HEK293 (cell line): ENCODE data around the gene DNAL4.

Experiments used
- CTCF ChIA-PET: fragments of 350-600 bp; formaldehyde crosslinking; extraction: SDS; loops from one replicate; lab custom pipeline; 2021; ENCODE audit warnings: antibody characterized with exemption; lab: Yijun Ruan, JAX
- POLR2A ChIA-PET: fragments of 300-600 bp; formaldehyde crosslinking; extraction: SDS; loops from one replicate; lab custom pipeline; 2020; ENCODE audit warnings: antibody characterized with exemption, inconsistent platforms; lab: Yijun Ruan, JAX
- H3K27ac ChIP-seq: fragments of 200-500 bp; sonication (Bioruptor generic); 2 replicates; pipeline ENCODE4 v1.5.1; 2014; ENCODE audit warnings: low read depth, low read length, control low read depth, inconsistent platforms; ENCODE audit errors: extremely low read depth
- H3K36me3 ChIP-seq, 2 experiments: fragments of 200-500 bp in 1 of 2; sonication (Bioruptor generic) in 1 of 2; 1 replicate in 1 of 2; 2 replicates in 1 of 2; pipeline ENCODE4 v1.5.1; 2014 to 2017; ENCODE audit warnings: inconsistent platforms in 2 of 2, low read length in 2 of 2; ENCODE audit not compliant: control insufficient read depth in 2 of 2, insufficient read depth in 1 of 2
- H3K4me1 ChIP-seq: fragments of 200-500 bp; sonication (Bioruptor generic); 2 replicates; pipeline ENCODE4 v1.5.1; 2014; ENCODE audit warnings: mild to moderate bottlenecking, low read length, inconsistent platforms; ENCODE audit not compliant: control insufficient read depth, insufficient read depth
- H3K4me3 ChIP-seq: 2 replicates; pipeline ENCODE4 v1.5.1; 2011; ENCODE audit warnings: low read depth, mild to moderate bottlenecking, control low read depth, low read length, moderate library complexity
- H3K9me3 ChIP-seq: fragments of 200-500 bp; sonication (Bioruptor generic); 2 replicates; pipeline ENCODE4 v1.5.1; 2014; ENCODE audit warnings: low read depth, low read length, inconsistent platforms; ENCODE audit not compliant: control insufficient read depth, insufficient read depth
- GLI2 ChIP-seq: fragments of 450-650 bp; formaldehyde crosslinking; IDR thresholded peaks from 2 replicates; pipeline ENCODE4; 2017; ENCODE audit warnings: missing biosample characterization, missing genetic modification characterization, low read depth, borderline replicate concordance
- HOXD13 ChIP-seq: sonication (generic); formaldehyde crosslinking; IDR thresholded peaks from 2 replicates; pipeline ENCODE4 v1.8.0; 2022; ENCODE audit warnings: missing genetic modification reagents, borderline replicate concordance
- REPIN1 ChIP-seq: fragments of 450-650 bp; formaldehyde crosslinking; IDR thresholded peaks from 2 replicates; pipeline ENCODE4 v1.5.1; 2017; ENCODE audit warnings: missing biosample characterization, missing genetic modification characterization, low read depth
- WT1 ChIP-seq: fragments of 450-650 bp; formaldehyde crosslinking; IDR thresholded peaks from 2 replicates; pipeline ENCODE4 v1.5.1; 2016; ENCODE audit warnings: missing biosample characterization, missing genetic modification characterization
- ZBTB6 ChIP-seq: fragments of 450-650 bp; formaldehyde crosslinking; IDR thresholded peaks from 2 replicates; pipeline ENCODE4 v1.5.1; 2017; ENCODE audit warnings: missing biosample characterization, missing genetic modification characterization
- ZEB2 ChIP-seq: fragments of 450-650 bp; formaldehyde crosslinking; IDR thresholded peaks from 2 replicates; pipeline ENCODE4 v1.5.1; 2016; ENCODE audit warnings: missing biosample characterization, missing genetic modification characterization
- ZNF112 ChIP-seq: fragments of 450-650 bp; formaldehyde crosslinking; IDR thresholded peaks from 2 replicates; pipeline ENCODE4 v1.5.0; 2017; ENCODE audit warnings: missing biosample characterization, missing genetic modification characterization
- ZNF148 ChIP-seq: fragments of 450-650 bp; formaldehyde crosslinking; IDR thresholded peaks from 2 replicates; pipeline ENCODE4 v1.5.0; 2017; ENCODE audit warnings: missing biosample characterization, missing genetic modification characterization, borderline replicate concordance
- ZNF175 ChIP-seq: fragments of 450-650 bp; formaldehyde crosslinking; IDR thresholded peaks from 2 replicates; pipeline ENCODE4 v1.5.1; 2016; ENCODE audit warnings: missing biosample characterization, missing genetic modification characterization
- ZNF239 ChIP-seq: fragments of 450-650 bp; formaldehyde crosslinking; IDR thresholded peaks from 2 replicates; pipeline ENCODE4 v1.5.1; 2016; ENCODE audit warnings: missing biosample characterization, missing genetic modification characterization
- ZNF302 ChIP-seq: fragments of 450-650 bp; formaldehyde crosslinking; IDR thresholded peaks from 2 replicates; pipeline ENCODE4 v1.5.1; 2016; ENCODE audit warnings: missing biosample characterization, missing genetic modification characterization, low read depth
- ZNF311 ChIP-seq: fragments of 450-650 bp; formaldehyde crosslinking; IDR thresholded peaks from 2 replicates; pipeline ENCODE4 v1.5.1; 2017; ENCODE audit warnings: missing biosample characterization, missing genetic modification characterization, borderline replicate concordance
- ZNF350 ChIP-seq: fragments of 450-650 bp; formaldehyde crosslinking; IDR thresholded peaks from 2 replicates; pipeline ENCODE4 v1.5.0; 2017; ENCODE audit warnings: missing biosample characterization, mild to moderate bottlenecking, missing genetic modification characterization
- ZNF394 ChIP-seq: fragments of 450-650 bp; formaldehyde crosslinking; IDR thresholded peaks from 2 replicates; pipeline ENCODE4 v1.5.1; 2016; ENCODE audit warnings: missing biosample characterization, missing genetic modification characterization, mild to moderate bottlenecking, moderate library complexity, borderline replicate concordance
- ZNF529 ChIP-seq: fragments of 450-650 bp; formaldehyde crosslinking; IDR thresholded peaks from 2 replicates; pipeline ENCODE4 v1.5.1; 2017; ENCODE audit warnings: missing genetic modification characterization, missing biosample characterization; ENCODE audit not compliant: insufficient replicate concordance
- ZNF629 ChIP-seq: fragments of 450-650 bp; formaldehyde crosslinking; IDR thresholded peaks from 2 replicates; pipeline ENCODE4 v1.5.1; 2017; ENCODE audit warnings: missing biosample characterization, missing genetic modification characterization
- TF ChIP-seq, protein P1 (sequence below): fragments of 450-650 bp; formaldehyde crosslinking; IDR thresholded peaks from 2 replicates; pipeline ENCODE4 v1.5.1; 2016; ENCODE audit warnings: missing biosample characterization, missing genetic modification characterization
- TF ChIP-seq, protein P2 (sequence below): fragments of 450-650 bp; formaldehyde crosslinking; IDR thresholded peaks from 2 replicates; pipeline ENCODE4 v1.5.1; 2016; ENCODE audit warnings: missing biosample characterization, missing genetic modification characterization
- TF ChIP-seq, protein P3 (sequence below): fragments of 450-650 bp; formaldehyde crosslinking; IDR thresholded peaks from 2 replicates; pipeline ENCODE4 v1.5.1; 2017; ENCODE audit warnings: missing biosample characterization, missing genetic modification characterization
- TF ChIP-seq, protein P4 (sequence below): fragments of 450-650 bp; formaldehyde crosslinking; IDR thresholded peaks from 2 replicates; pipeline ENCODE4 v1.5.1; 2016; ENCODE audit warnings: missing biosample characterization, missing genetic modification characterization

The DNAL4 gene

GRCh38 chr22:38802671-38803121 is 8.8 kb upstream of the DNAL4 start (continued):
- TF ChIP-seq ZNF311 (tag by site-specific recombination) (no peak), ZNF112 (tag by site-specific recombination) (no peak), ZNF629 (tag by site-specific recombination) (peak; percentile 52), GLI2 (tag by site-specific recombination) (no peak), REPIN1 (tag by site-specific recombination) (no peak), WT1 (tag by site-specific recombination) (peak; percentile 72), ZNF302 (tag by site-specific recombination) (no peak), ZNF175 (tag by site-specific recombination) (no peak)
- TF ChIP-seq, protein P1, sequence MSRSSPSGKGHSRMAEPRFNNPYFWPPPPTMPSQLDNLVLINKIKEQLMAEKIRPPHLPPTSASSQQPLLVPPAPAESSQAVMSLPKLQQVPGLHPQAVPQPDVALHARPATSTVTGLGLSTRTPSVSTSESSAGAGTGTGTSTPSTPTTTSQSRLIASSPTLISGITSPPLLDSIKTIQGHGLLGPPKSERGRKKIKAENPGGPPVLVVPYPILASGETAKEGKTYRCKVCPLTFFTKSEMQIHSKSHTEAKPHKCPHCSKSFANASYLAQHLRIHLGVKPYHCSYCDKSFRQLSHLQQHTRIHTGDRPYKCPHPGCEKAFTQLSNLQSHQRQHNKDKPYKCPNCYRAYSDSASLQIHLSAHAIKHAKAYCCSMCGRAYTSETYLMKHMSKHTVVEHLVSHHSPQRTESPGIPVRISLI (tag by site-specific recombination) = no peak
- TF ChIP-seq, protein P2, sequence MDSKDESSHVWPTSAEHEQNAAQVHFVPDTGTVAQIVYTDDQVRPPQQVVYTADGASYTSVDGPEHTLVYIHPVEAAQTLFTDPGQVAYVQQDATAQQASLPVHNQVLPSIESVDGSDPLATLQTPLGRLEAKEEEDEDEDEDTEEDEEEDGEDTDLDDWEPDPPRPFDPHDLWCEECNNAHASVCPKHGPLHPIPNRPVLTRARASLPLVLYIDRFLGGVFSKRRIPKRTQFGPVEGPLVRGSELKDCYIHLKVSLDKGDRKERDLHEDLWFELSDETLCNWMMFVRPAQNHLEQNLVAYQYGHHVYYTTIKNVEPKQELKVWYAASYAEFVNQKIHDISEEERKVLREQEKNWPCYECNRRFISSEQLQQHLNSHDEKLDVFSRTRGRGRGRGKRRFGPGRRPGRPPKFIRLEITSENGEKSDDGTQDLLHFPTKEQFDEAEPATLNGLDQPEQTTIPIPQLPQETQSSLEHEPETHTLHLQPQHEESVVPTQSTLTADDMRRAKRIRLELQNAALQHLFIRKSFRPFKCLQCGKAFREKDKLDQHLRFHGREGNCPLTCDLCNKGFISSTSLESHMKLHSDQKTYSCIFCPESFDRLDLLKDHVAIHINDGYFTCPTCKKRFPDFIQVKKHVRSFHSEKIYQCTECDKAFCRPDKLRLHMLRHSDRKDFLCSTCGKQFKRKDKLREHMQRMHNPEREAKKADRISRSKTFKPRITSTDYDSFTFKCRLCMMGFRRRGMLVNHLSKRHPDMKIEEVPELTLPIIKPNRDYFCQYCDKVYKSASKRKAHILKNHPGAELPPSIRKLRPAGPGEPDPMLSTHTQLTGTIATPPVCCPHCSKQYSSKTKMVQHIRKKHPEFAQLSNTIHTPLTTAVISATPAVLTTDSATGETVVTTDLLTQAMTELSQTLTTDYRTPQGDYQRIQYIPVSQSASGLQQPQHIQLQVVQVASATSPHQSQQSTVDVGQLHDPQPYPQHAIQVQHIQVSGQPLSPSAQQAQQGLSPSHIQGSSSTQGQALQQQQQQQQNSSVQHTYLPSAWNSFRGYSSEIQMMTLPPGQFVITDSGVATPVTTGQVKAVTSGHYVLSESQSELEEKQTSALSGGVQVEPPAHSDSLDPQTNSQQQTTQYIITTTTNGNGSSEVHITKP (tag by site-specific recombination) = peak; percentile 51
- TF ChIP-seq, protein P3, sequence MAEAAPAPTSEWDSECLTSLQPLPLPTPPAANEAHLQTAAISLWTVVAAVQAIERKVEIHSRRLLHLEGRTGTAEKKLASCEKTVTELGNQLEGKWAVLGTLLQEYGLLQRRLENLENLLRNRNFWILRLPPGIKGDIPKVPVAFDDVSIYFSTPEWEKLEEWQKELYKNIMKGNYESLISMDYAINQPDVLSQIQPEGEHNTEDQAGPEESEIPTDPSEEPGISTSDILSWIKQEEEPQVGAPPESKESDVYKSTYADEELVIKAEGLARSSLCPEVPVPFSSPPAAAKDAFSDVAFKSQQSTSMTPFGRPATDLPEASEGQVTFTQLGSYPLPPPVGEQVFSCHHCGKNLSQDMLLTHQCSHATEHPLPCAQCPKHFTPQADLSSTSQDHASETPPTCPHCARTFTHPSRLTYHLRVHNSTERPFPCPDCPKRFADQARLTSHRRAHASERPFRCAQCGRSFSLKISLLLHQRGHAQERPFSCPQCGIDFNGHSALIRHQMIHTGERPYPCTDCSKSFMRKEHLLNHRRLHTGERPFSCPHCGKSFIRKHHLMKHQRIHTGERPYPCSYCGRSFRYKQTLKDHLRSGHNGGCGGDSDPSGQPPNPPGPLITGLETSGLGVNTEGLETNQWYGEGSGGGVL (tag by site-specific recombination) = no peak

DNA sequence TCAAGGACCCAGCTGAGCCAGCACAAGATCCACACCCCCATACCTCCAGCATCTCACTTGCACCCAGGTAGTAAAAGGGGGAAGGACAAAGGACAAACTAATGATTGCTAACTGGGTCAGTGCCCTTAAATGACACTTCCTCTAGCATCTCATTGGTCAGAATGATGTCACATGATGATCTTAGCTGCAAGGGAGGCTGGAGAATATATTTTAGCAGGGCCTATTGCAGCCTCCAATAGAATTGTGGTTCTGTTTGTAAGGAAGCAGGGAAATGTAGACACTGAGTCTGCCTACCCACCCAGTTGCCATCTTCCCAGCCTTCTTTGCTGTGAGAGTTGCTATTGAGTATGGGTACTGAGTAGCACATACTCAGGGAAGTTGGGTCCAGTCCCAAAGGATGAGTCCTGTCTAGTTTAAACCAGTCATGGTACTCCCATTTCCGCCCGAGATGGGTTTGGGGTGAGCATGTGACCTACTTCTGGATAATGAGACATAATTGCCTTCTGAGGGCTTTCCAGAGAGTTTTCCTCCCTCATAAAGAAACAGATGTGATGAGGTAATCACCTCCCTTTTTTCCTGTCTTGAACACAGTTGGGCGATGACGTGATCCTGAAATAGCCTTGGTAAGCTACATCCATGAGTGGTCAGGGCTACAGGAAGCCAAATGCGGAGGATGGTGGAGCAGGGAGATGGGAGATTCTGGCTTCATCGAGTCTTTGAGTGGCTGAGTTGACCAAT is 5.5 kb upstream of the DNAL4 start:
- Histone ChIP-seq H3K4me3 (no peak overlapping the region), H3K27ac (no peak overlapping the region), H3K4me1 (0 out of 2 replicates have a peak, but pooled peaks cover under 1% of the 10 kb centered on the region), H3K9me3 (no peaks in the 10 kb centered on the region), H3K36me3 (no peaks in the 10 kb centered on the region)
- ChIA-PET POLR2A (interaction anchor here (1.0 to 1.1 kb wide), 2 partner anchors 10 to 63 kb away, joined by 3 read pairs; no protein-coding TSS in a partner anchor), CTCF (interaction anchor here (0.5 kb wide), 1 partner anchor 45 kb away, joined by 4 read pairs; no protein-coding TSS in a partner anchor)
- TF ChIP-seq ZNF148 = no peak
- no peak for TF ChIP-seq ZBTB6 (tag by site-specific recombination)
- no peak for TF ChIP-seq ZNF529
- peak; percentile 40; the same call in 1 of the 2 replicates for TF ChIP-seq ZNF394 (tag by site-specific recombination)
- TF ChIP-seq, protein P4, sequence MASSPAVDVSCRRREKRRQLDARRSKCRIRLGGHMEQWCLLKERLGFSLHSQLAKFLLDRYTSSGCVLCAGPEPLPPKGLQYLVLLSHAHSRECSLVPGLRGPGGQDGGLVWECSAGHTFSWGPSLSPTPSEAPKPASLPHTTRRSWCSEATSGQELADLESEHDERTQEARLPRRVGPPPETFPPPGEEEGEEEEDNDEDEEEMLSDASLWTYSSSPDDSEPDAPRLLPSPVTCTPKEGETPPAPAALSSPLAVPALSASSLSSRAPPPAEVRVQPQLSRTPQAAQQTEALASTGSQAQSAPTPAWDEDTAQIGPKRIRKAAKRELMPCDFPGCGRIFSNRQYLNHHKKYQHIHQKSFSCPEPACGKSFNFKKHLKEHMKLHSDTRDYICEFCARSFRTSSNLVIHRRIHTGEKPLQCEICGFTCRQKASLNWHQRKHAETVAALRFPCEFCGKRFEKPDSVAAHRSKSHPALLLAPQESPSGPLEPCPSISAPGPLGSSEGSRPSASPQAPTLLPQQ (tag by site-specific recombination) = peak; percentile 17; the same call in 1 of the 2 replicates
- TF ChIP-seq ZNF239 (tag by site-specific recombination) = no peak
- TF ChIP-seq ZNF350 (tag by site-specific recombination) = no peak
- no peak for TF ChIP-seq HOXD13 (CRISPR knock-in tag)
- TF ChIP-seq ZEB2 = peak; percentile 64; the same call in 1 of the 2 replicates
